HG03095 (cell line): ENCODE data around the gene MISP3.

Experiments
- ATAC-seq: cut with Tn5 transposase; IDR thresholded peaks from one replicate; pipeline ENCODE4 v1.9.1; 2021; ENCODE audit warnings: moderate library complexity; ENCODE audit not compliant: unreplicated experiment

MISP3 gene

GRCh38 chr19:14078411-14078810, 5.8 kb downstream of the MISP3 start:
- no peak for ATAC-seq

GRCh38 chr19:14080887-14081796, 8.6 kb downstream of the MISP3 start:
- peak; percentile 64 for ATAC-seq

GRCh38 chr19:14081797-14082674, 9.4 kb downstream of the MISP3 start:
- ATAC-seq: no peak

- ATAC-seq: no peak
Observed at GRCh38 chr19:14082675-14082960, 10.0 kb downstream of the MISP3 start.

- ATAC-seq: no peak
Observed at GRCh38 chr19:14085309-14085995, 12.9 kb downstream of the MISP3 start, which contains the start of gene C19orf67. TSS of gene C19orf67 (minus strand) at chr19:14085783. CDS start at chr19:14085627, 156 bp downstream.

- ATAC-seq: no peak
Observed at GRCh38 chr19:14086098-14086497, 13.5 kb downstream of the MISP3 start.

GRCh38 chr19:14088634-14089411, 16.2 kb downstream of the MISP3 start:
- ATAC-seq: no peak

- no peak for ATAC-seq
Observed at GRCh38 chr19:14089412-14089661, 16.8 kb downstream of the MISP3 start.

GRCh38 chr19:14089662-14090508, 17.3 kb downstream of the MISP3 start:
- ATAC-seq: no peak

GRCh38 chr19:14090509-14091080, 18.0 kb downstream of the MISP3 start, which contains the start of gene SAMD1:
TSS of gene SAMD1 (minus strand) at chr19:14090751.
- ATAC-seq: peak; percentile 23

GRCh38 chr19:14091081-14091812, 18.7 kb downstream of the MISP3 start:
- peak; percentile 35 for ATAC-seq

- peak; percentile 8 for ATAC-seq
Observed at GRCh38 chr19:14091813-14092462, 19.4 kb downstream of the MISP3 start.

GRCh38 chr19:14093117-14093823, 20.7 kb downstream of the MISP3 start:
- ATAC-seq: no peak

- ATAC-seq: no peak
Observed at GRCh38 chr19:14094854-14095253, 22.3 kb downstream of the MISP3 start.

GRCh38 chr19:14096272-14096992, 23.8 kb downstream of the MISP3 start:
- no peak for ATAC-seq

GRCh38 chr19:14097532-14098151, 25.1 kb downstream of the MISP3 start:
- ATAC-seq: no peak
